ENCODE results near the gene ZNF641. TPM values are rescaled to one million over a fixed set of nuclear protein-coding genes. Genes with fewer than 3 reads are reported as not detected.
A peak's percentile ranks its signal among the peaks of the same experiment; 100 is the strongest.

Gene ZNF641
- total RNA-seq, 2 donors from 2014 or later = 24.6 to 30.8 TPM

DNA sequence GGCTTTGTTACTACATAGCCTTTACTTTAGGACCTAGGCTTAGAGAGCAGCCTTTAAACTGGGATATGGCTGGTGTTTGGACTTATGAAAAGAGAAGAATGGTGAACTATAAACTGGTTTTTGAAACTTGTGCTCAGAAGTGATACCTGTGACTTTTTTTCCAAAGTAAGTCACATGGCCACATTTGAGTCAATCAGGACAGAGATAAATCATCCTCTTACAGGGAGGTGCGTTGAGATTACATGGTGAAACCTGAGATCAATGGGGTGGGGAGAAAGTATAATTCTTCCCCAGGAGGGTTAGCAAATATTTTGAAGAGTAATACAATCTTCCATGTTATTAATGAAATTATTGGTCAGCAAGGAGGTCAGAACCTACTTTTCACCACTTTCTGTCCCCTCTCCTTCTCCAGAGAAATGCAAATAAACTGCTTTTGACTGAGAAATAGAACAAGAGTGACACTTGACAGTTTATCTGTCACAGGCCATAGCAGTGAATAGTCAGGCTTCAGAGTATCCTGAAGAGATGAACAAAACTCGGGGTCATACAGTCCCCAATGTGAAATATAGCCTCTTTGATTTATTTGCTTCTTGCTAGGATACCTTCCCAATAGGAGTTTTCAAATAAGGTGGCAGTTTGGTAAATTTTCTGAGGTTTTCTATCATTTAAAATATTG lies 11.1 kb upstream of the ZNF641 start:
- no peak overlapping the region for H3K4me3 ChIP-seq
- H3K9me3 ChIP-seq = no peaks in the 10 kb centered on the region
- H3K36me3 ChIP-seq = no peaks in the 10 kb centered on the region
- TF ChIP-seq, protein P1, sequence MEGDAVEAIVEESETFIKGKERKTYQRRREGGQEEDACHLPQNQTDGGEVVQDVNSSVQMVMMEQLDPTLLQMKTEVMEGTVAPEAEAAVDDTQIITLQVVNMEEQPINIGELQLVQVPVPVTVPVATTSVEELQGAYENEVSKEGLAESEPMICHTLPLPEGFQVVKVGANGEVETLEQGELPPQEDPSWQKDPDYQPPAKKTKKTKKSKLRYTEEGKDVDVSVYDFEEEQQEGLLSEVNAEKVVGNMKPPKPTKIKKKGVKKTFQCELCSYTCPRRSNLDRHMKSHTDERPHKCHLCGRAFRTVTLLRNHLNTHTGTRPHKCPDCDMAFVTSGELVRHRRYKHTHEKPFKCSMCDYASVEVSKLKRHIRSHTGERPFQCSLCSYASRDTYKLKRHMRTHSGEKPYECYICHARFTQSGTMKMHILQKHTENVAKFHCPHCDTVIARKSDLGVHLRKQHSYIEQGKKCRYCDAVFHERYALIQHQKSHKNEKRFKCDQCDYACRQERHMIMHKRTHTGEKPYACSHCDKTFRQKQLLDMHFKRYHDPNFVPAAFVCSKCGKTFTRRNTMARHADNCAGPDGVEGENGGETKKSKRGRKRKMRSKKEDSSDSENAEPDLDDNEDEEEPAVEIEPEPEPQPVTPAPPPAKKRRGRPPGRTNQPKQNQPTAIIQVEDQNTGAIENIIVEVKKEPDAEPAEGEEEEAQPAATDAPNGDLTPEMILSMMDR (IDR thresholded peaks at IDR 0.05) = no peak
- H3K4me1 ChIP-seq (ENCODE audit: control insufficient read depth in 1 of 2, low read depth in 2 of 2) = no peaks in the 10 kb centered on the region
- H3K27me3 ChIP-seq (replicated peaks; ENCODE audit: insufficient read depth) = no peaks in the 10 kb centered on the region
- DNase-seq (ENCODE audit: low spot score) = no peak
- ATAC-seq (ENCODE audit: insufficient number of reproducible peaks, low FRiP score, low read depth) = no peak
- H3K27ac ChIP-seq = no peak overlapping the region

DNA sequence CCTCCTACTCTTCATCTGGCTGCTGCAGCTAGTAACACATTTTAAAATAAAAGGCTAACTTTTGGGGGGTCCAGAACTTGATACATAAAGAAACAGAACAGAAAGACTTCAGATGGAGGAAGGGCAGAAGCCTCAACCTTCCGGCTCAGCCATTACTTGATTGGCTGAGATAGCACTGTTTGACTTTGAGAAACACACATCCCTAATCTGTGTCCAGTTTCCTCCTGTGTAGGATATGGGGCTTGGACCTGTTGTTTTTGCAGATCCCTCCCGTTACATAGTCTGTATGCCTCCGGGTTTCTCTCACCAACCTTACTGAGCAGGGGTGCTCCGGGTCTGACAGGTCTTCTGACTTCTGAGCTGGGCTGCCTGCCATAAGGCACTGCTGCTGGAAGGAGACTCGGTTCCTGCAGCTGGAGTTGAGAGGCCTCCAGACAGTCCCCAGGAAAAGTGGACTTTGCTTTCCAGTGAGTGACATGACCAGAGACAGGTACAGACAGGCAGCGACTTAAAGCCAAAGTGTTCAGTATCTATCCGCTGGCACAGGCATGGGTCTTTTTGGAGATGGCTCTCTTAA lies 8.3 kb upstream of the ZNF641 start:
- Histone ChIP-seq H3K27ac (no peak overlapping the region), H3K4me1 (ENCODE audit: control insufficient read depth in 1 of 2, low read depth in 2 of 2) (no peaks in the 10 kb centered on the region), H3K36me3 (no peaks in the 10 kb centered on the region), H3K27me3 (replicated peaks; ENCODE audit: insufficient read depth) (no peaks in the 10 kb centered on the region), H3K9me3 (no peaks in the 10 kb centered on the region), H3K4me3 (no peak overlapping the region)
- TF ChIP-seq, protein P1 (IDR thresholded peaks at IDR 0.05) = no peak
- no peak for DNase-seq (ENCODE audit: low spot score)
- ATAC-seq (ENCODE audit: insufficient number of reproducible peaks, low FRiP score, low read depth) = no peak

DNA sequence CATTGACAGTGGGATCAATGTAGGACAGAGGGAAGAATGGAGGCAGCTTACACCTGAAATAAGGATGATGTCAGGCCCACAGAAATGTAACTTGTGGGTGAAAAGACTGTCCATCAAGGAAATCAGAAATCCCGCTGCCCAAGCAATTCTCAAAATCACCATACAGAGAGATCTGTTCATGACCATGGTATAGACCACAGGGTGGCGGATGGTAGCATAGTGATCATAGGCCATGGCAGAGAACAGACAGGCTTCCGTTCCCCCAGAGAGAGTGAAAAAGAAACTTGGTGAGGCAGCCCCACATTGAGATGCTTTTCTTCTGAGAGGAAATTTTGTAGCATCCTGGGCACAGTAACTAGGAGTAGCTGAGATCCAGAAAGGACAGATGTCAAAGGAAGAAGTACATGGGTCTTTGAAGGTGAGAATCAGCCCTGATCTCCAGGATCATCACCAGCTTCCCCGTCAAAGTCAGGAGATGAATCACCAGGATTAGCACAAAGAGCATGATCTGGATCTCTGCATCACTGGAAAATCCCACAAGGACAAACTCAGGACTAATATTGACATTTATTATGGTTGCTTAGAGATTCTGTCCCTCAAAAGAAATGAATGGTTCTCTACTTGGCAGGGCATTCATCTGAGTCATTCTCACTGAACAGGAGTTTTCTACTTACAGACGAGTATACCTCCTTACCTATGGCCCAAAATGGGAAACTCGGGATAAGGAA lies 5.5 kb upstream of the ZNF641 start:
- TF ChIP-seq, protein P1 (IDR thresholded peaks at IDR 0.05) = no peak
- no peak for DNase-seq (ENCODE audit: low spot score)
- no peak for ATAC-seq (ENCODE audit: insufficient number of reproducible peaks, low FRiP score, low read depth)
- no peak overlapping the region for H3K27ac ChIP-seq
- no peak overlapping the region for H3K4me3 ChIP-seq
- no peaks in the 10 kb centered on the region for H3K36me3 ChIP-seq
- peaks cover 0 to 16% of the 10 kb centered on the region in 2 donors for H3K4me1 ChIP-seq (ENCODE audit: control insufficient read depth in 1 of 2, low read depth in 2 of 2)
- H3K9me3 ChIP-seq = no peaks in the 10 kb centered on the region
- H3K27me3 ChIP-seq (replicated peaks; ENCODE audit: insufficient read depth) = no peaks in the 10 kb centered on the region

DNA sequence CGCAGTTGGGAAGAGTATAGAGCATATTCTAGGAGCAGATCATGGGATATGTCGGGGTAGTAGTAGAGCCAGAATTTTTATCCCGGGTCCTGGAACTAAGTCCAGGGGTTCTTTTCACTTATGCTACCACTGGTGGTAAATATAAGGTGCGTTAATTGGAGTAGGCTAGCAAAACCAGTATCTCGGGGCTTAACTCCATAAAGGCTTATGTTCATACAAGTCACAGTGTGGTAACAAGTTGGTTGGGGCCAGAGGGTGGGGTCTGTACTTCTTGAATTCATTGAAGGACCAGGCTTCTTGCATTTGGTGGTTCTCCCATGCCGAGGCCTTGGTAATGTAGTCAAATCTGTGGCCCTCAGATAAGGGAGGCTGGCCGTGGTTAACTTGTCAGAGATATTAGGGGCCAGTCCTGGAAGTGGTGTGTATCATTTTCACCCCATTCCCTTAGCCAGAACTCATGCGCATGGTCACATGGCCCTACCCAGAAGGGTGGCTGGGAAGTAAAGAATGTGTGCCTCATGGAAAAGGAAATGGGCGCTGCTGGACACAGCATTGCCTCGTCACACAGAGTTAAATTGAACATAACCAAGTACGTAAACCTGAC lies 1.5 kb upstream of the ZNF641 start:
- no peak overlapping the region for H3K27ac ChIP-seq
- DNase-seq (ENCODE audit: low spot score) (no peak), ATAC-seq (ENCODE audit: insufficient number of reproducible peaks, low FRiP score, low read depth) (no peak)
- H3K4me3 ChIP-seq = peak overlapping the region; percentile 79
- TF ChIP-seq, protein P1 (IDR thresholded peaks at IDR 0.05) = no peak
- peaks cover 10 to 32% of the 10 kb centered on the region in 2 donors for H3K4me1 ChIP-seq (ENCODE audit: control insufficient read depth in 1 of 2, low read depth in 2 of 2)
- H3K36me3 ChIP-seq = peaks cover 6% of the 10 kb centered on the region
- H3K9me3 ChIP-seq = no peaks in the 10 kb centered on the region
- no peaks in the 10 kb centered on the region for H3K27me3 ChIP-seq (replicated peaks; ENCODE audit: insufficient read depth)
